ENCODE results near the gene TRIM2. TPM values are rescaled to one million over a fixed set of nuclear protein-coding genes. Genes with fewer than 3 reads are reported as not detected.

Gene TRIM2
- total RNA-seq, 1 experiment from 2014 or later = 41.4 TPM

GRCh38 chr4:153259661-153260060, 55.4 kb downstream of the TRIM2 start:
- H3K4me3 ChIP-seq (replicated peaks in 1 of 2; ENCODE audit: low read depth in 1 of 2, low read length in 2 of 2) = no peak overlapping the region
- no peak overlapping the region for H3K9ac ChIP-seq (ENCODE audit: low read length)
- H3K36me3 ChIP-seq (ENCODE audit: control insufficient read depth in 1 of 2, insufficient read depth in 2 of 2, low read length in 2 of 2) = no peaks in the 10 kb centered on the region
- intact Hi-C loops (cut with micrococcal nuclease) = no loop called here
- DNase-seq (ENCODE audit: low read depth, low spot score) (no peak), ATAC-seq (no peak)
- H3K4me1 ChIP-seq (ENCODE audit: control insufficient read depth in 1 of 2, insufficient read depth in 2 of 2, low read length in 2 of 2) = no peaks in the 10 kb centered on the region
- H3K9me2 ChIP-seq (ENCODE audit: insufficient read depth) = no peaks in the 10 kb centered on the region
- no peaks in the 10 kb centered on the region; a peak in 1 of 4 replicates for H3K9me3 ChIP-seq (ENCODE audit: control insufficient read depth in 1 of 2, insufficient read depth in 1 of 2, low read depth in 1 of 2, low read length in 2 of 2)
- CTCF ChIA-PET = no interaction called here
- H2AFZ ChIP-seq (ENCODE audit: low read depth, low read length, poor library complexity, severe bottlenecking) = no peak overlapping the region
- no peak for TF ChIP-seq CTCF (IDR thresholded peaks at IDR 0.05 in 2 of 3, conservative IDR thresholded peaks at IDR 0.05 in 1 of 3; ENCODE audit: borderline replicate concordance in 1 of 3, insufficient read depth in 1 of 3, low read depth in 2 of 3, low read length in 2 of 3)
- TF ChIP-seq JUND (IDR thresholded peaks at IDR 0.05) = no peak
- no peak for TF ChIP-seq EGR1 (IDR thresholded peaks at IDR 0.05; ENCODE audit: low read depth)
- no peak for TF ChIP-seq FOSL1 (IDR thresholded peaks at IDR 0.05; ENCODE audit: low read depth)
- no peak for TF ChIP-seq POLR2AphosphoS5 (IDR thresholded peaks at IDR 0.05; ENCODE audit: low read depth, low read length)
- TF ChIP-seq TCF7L2 (IDR thresholded peaks at IDR 0.05; ENCODE audit: borderline replicate concordance, extremely low read depth, insufficient read depth, insufficient read length) = no peak
- TF ChIP-seq RAD21 (IDR thresholded peaks at IDR 0.05; ENCODE audit: low read depth) = no peak
- TF ChIP-seq EZH2 (IDR thresholded peaks at IDR 0.05) = no peak
- TF ChIP-seq SRF (IDR thresholded peaks at IDR 0.05; ENCODE audit: low read depth) = no peak
- no peaks in the 10 kb centered on the region for H3K79me2 ChIP-seq (ENCODE audit: insufficient read depth, low read length)
- no peaks in the 10 kb centered on the region for H3K27me3 ChIP-seq (ENCODE audit: insufficient read depth, low read length)
- no peak overlapping the region for H3K27ac ChIP-seq (ENCODE audit: low read depth, low read length)
- POLR2A ChIA-PET = no interaction called here
- H4K20me1 ChIP-seq (ENCODE audit: insufficient read depth) = no peaks in the 10 kb centered on the region
- RAD21 ChIA-PET (ENCODE audit: low non-redundant PET in 1 of 2, low total read pairs in 2 of 2, uncharacterized antibody in 2 of 2, unreplicated experiment in 2 of 2) = no interaction called here
- BruUV-seq (replicated peaks) = no TSS peak
- no peak overlapping the region for H3K4me2 ChIP-seq (ENCODE audit: low read length)

DNA sequence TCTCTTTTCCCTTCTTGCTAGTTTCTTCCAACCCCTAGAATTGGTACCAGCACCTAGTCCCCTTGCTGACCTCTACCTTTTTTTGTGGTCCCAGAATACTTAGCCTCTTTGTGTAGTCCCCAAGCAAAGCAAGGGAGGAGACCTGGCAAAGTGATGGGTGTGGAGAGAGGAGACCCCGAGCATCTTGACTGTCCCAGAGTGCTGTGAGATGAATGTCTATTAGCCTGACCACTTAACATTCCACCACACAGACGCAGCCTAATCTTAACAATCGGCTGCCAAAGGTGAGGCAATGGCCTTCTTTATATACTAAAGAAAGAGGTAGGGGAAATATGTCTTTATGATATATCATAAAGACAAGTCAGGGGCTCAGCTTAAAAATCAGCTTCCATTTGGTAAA, 55.9 kb downstream of the TRIM2 start:
- H3K27me3 ChIP-seq (ENCODE audit: insufficient read depth, low read length) = no peaks in the 10 kb centered on the region
- no peak overlapping the region for H3K4me2 ChIP-seq (ENCODE audit: low read length)
- ATAC-seq (no peak), DNase-seq (ENCODE audit: low read depth, low spot score) (no peak)
- RAD21 ChIA-PET (ENCODE audit: low non-redundant PET in 1 of 2, low total read pairs in 2 of 2, uncharacterized antibody in 2 of 2, unreplicated experiment in 2 of 2) = no interaction called here
- no peaks in the 10 kb centered on the region for H3K79me2 ChIP-seq (ENCODE audit: insufficient read depth, low read length)
- no peaks in the 10 kb centered on the region for H3K9me2 ChIP-seq (ENCODE audit: insufficient read depth)
- no TSS peak for BruUV-seq (replicated peaks)
- H3K4me1 ChIP-seq (ENCODE audit: control insufficient read depth in 1 of 2, insufficient read depth in 2 of 2, low read length in 2 of 2) = no peaks in the 10 kb centered on the region
- H3K36me3 ChIP-seq (ENCODE audit: control insufficient read depth in 1 of 2, insufficient read depth in 2 of 2, low read length in 2 of 2) = no peaks in the 10 kb centered on the region
- no peak overlapping the region for H3K27ac ChIP-seq (ENCODE audit: low read depth, low read length)
- no peaks in the 10 kb centered on the region; a peak in 1 of 4 replicates for H3K9me3 ChIP-seq (ENCODE audit: control insufficient read depth in 1 of 2, insufficient read depth in 1 of 2, low read depth in 1 of 2, low read length in 2 of 2)
- H4K20me1 ChIP-seq (ENCODE audit: insufficient read depth) = no peaks in the 10 kb centered on the region
- H3K9ac ChIP-seq (ENCODE audit: low read length) = no peak overlapping the region
- no peak overlapping the region for H2AFZ ChIP-seq (ENCODE audit: low read depth, low read length, poor library complexity, severe bottlenecking)
- H3K4me3 ChIP-seq (replicated peaks in 1 of 2; ENCODE audit: low read depth in 1 of 2, low read length in 2 of 2) = no peak overlapping the region
- POLR2A ChIA-PET = no interaction called here
- intact Hi-C loops (cut with micrococcal nuclease) = no loop called here
- CTCF ChIA-PET = no interaction called here
- no peak for TF ChIP-seq CEBPB (IDR thresholded peaks at IDR 0.05; ENCODE audit: low read depth)
- no peak for TF ChIP-seq SRF (IDR thresholded peaks at IDR 0.05; ENCODE audit: low read depth)
- TF ChIP-seq RAD21 (IDR thresholded peaks at IDR 0.05; ENCODE audit: low read depth) = no peak
- TF ChIP-seq, protein P1, sequence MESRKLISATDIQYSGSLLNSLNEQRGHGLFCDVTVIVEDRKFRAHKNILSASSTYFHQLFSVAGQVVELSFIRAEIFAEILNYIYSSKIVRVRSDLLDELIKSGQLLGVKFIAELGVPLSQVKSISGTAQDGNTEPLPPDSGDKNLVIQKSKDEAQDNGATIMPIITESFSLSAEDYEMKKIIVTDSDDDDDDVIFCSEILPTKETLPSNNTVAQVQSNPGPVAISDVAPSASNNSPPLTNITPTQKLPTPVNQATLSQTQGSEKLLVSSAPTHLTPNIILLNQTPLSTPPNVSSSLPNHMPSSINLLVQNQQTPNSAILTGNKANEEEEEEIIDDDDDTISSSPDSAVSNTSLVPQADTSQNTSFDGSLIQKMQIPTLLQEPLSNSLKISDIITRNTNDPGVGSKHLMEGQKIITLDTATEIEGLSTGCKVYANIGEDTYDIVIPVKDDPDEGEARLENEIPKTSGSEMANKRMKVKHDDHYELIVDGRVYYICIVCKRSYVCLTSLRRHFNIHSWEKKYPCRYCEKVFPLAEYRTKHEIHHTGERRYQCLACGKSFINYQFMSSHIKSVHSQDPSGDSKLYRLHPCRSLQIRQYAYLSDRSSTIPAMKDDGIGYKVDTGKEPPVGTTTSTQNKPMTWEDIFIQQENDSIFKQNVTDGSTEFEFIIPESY (IDR thresholded peaks at IDR 0.05; ENCODE audit: extremely low read depth, insufficient replicate concordance, low read length) = no peak
- TF ChIP-seq, protein P2, sequence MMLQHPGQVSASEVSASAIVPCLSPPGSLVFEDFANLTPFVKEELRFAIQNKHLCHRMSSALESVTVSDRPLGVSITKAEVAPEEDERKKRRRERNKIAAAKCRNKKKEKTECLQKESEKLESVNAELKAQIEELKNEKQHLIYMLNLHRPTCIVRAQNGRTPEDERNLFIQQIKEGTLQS (IDR thresholded peaks at IDR 0.05) = no peak
- TF ChIP-seq ELF1 (IDR thresholded peaks at IDR 0.05; ENCODE audit: borderline replicate concordance, low read depth) = no peak
- TF ChIP-seq FOSL1 (IDR thresholded peaks at IDR 0.05; ENCODE audit: low read depth) = no peak
- TF ChIP-seq, protein P3, sequence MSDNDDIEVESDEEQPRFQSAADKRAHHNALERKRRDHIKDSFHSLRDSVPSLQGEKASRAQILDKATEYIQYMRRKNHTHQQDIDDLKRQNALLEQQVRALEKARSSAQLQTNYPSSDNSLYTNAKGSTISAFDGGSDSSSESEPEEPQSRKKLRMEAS (IDR thresholded peaks at IDR 0.05) = no peak
- TF ChIP-seq TCF7L2 (IDR thresholded peaks at IDR 0.05; ENCODE audit: borderline replicate concordance, extremely low read depth, insufficient read depth, insufficient read length) = no peak
- TF ChIP-seq EZH2 (IDR thresholded peaks at IDR 0.05) = no peak
- no peak for TF ChIP-seq ZFX (IDR thresholded peaks at IDR 0.05)
- TF ChIP-seq CBX3 (IDR thresholded peaks at IDR 0.05; ENCODE audit: low read depth) = no peak
- TF ChIP-seq POLR2A (IDR thresholded peaks at IDR 0.05; ENCODE audit: borderline replicate concordance, extremely low read depth, insufficient read depth, insufficient read length) = no peak
- TF ChIP-seq YY1 (IDR thresholded peaks at IDR 0.05; ENCODE audit: extremely low read depth, insufficient replicate concordance, low read depth, low read length) = no peak

All from HCT116 (cell line).